GM15510 (cell line): ENCODE results near the gene CASTOR1.

ENCODE experiments used
- POLR2A ChIP-seq: IDR thresholded peaks from 3 replicates; pipeline ENCODE4 v1.6.1; 2011; ENCODE audit warnings: borderline replicate concordance; ENCODE audit not compliant: insufficient read length; ENCODE audit errors: extremely low read depth

The CASTOR1 gene

GRCh38 chr22:30325065-30325720, 35.9 kb upstream of the CASTOR1 start:
- TF ChIP-seq POLR2A = no peak

- no peak for TF ChIP-seq POLR2A
These were observed 34.9 kb upstream of the CASTOR1 start for GRCh38 chr22:30324014-30324730.

DNA sequence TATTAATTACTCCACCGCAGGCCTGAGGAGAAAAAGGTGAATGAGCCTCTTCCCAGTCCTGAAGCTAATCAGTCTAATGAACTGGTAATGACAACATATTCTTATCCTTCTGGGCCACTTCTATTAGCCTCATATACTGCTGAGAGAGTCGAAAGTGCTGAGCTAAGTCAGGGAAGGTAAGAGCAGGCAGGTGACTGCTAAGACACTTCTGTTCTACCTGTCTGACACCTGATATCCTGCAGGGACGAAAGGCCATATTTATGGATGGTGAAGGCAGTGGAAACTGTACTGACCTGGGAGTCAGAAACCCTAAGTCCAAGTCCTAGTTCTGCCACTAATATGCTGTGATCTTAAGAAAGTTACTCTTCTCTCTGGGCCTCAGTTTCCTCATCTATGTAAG, 33.9 kb upstream of the CASTOR1 start:
- no peak for TF ChIP-seq POLR2A

- no peak for TF ChIP-seq POLR2A
These were observed 32.2 kb upstream of the CASTOR1 start for GRCh38 chr22:30321461-30321860.

DNA sequence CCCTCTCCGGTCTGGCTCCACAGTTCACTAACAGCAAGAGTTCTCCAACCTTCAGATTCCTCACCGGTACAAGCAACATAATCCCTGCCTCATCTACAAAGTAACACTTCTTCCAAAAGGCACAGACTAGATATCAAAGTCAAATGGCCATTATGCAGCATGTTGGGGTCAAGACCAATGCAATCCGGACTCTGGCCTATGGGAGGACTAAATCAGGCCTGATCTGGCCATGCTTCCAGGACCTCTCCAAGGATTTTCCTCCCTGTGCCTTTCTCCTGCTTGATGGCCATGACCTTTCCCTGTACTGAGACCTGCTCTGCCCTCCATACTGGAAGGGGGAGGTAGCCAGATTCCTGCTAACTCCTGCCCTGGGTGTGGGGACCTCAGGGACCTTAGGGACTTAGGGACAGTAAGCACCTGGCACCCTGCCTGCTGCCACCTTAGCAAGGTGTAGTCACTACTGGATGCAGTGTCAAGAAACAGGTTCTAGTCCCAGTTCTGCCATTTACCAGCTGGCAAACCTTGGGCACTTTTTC, 30.8 kb upstream of the CASTOR1 start:
- no peak for TF ChIP-seq POLR2A

DNA sequence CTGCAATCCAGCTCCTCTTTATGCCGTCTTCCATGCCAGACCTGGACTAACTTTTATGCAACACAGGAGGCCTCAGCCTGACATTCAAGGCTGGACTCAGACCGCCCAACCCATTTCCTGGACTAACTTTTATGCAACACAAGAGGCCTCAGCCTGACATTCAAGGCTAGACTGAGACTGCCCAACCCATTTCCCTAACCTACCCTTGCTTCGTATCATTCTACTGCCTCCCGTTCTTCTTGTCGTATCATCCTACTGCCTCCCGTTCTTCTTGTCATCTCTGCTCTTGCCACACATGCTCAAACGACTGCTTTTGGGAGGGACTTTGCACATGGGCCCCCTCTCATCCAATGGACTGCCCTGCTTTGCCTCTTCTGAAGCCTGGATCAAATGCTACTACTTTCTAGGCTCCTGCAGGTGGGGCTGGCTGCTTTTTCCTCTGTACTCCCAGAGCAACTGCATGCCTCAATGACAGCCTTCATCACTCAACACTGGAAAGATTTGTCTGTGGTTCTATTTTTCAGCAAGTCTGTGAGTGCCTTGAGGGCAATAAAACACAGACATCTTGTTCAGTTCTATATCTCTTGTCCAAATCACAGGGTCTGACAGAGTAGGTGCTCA, 29.6 kb upstream of the CASTOR1 start:
- TF ChIP-seq POLR2A = no peak

GRCh38 chr22:30317778-30318177, 28.5 kb upstream of the CASTOR1 start:
- TF ChIP-seq POLR2A = no peak

GRCh38 chr22:30315962-30316576, 26.8 kb upstream of the CASTOR1 start:
- no peak for TF ChIP-seq POLR2A

DNA sequence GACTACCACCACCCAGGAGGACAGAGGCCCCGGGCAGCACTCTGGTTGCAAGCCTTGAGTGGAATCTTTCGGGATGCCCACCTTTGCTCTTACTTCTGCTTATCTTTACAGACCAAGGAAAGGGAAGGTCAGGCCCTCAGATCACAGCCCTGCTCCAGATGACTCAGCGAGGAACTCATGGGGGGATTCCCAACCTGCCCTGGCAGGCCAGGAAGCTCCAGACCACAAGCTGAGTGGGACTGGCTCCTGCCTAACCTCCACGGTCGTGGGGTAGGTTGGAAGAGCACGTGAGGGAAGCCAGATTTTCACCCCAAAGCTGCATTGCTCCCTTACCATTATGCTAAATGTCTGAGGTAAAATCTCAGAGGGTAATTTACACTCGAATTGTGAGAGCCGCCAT, 25.6 kb upstream of the CASTOR1 start:
- TF ChIP-seq POLR2A = no peak

DNA sequence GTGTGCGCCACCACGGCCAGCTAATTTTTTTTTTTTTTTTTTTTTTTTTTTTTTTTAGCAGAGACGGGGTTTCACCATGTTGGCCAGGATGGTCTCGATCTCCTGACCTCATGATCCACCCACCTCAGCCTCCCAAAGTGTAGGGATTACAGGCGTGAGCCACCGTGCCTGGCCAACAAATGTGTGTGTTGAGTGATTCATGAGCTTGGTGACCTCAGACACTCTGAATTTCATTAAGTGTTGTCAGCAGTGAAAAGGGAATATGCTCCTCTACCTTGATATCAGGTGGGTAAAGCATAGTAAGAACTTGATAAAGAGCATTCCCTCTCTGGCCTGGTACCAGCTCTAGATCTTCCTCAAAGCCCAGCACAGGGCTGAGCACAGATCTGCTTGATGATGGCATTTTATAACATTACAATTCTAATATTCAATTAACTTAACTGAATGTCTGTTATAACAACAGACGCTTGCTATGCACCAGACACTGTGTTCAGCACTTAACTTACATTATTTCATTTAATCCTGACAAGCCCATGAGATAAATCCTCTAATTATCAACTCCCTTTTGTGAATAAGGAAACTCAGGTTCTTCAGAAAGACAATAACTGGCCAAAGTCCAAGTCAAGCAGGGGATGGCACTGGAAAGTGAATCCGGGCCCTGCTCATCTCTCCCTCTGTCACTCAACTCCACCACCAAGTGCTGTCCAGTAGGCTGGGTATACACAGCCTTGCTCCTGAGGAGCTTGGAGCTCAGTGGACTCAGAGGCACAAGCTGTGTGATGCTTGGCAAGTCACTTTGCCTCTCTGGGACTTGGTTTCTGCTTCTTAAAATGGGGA, 24.4 kb upstream of the CASTOR1 start:
- no peak for TF ChIP-seq POLR2A

DNA sequence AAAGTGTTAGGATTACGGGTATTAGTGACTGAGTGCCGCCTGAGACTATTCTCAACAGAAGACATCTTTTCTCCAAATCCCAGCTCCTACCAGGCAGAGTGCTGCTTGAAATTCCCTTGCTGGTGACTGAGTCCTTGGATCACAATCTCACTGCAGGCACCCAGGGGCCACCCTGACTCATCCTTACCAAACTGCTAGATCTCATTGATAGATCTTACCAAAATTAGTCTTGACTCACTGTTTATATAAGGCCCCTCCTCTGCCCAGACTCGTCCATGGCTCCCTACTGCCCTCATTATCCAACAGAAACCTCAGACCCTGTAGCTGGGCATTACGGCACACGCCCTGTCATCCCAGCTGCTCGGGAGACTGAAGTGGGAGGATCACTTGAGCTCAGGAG, 22.7 kb upstream of the CASTOR1 start:
- no peak for TF ChIP-seq POLR2A

DNA sequence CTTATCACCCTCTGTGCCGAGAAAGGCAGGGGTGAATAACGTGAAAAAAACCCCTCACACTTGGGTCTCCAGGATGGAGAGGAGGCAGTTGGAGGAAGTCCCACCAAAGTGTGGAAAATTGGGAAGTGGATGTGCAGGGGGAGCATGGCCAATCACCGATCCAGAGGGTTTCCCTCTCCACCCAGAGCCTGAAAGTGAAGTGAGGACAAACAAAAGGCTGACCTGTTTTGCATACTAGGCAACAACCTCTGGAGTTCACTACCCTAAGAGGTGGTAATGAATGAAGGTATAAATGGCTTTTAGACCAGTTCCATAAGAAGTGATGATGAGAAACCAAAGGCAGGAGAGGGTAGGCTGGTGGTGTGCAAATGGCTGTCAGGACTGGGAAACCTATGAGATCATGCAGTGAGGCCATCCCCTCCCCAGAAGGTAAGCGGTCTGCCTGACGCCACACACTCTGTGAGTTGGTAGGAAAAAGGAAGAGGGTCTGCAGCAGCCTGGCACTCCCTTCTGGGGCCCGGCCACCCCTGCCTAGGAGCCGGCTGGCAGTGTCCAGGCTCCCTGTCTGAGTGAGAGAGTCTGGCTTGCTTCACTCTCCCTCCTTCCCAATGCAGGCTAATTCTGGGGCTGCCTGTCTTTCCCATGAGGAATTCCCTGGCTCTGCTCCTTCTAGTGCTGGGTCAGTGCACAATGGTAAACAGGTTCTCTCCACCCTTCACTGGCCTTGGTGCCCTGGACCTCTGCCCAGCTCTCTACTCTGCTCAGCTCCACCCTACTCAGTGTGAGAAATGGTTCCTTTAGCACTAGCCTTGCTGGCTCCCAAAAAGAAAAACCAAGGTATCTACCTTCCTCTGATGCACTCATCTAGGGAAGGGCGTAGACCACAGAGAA, 21.8 kb upstream of the CASTOR1 start:
- TF ChIP-seq POLR2A = no peak

- no peak for TF ChIP-seq POLR2A
These were observed 20.8 kb upstream of the CASTOR1 start for GRCh38 chr22:30309951-30310741.
